Hippocampal formation (tissue), 2 donors: Measurements from ENCODE around the gene YIF1A.
"Not testable (repeated sequence)": the region's sequence is repeated elsewhere in the genome, so short reads cannot be mapped to it uniquely, and the experiment has no call there.

ENCODE experiments used
- DNase-seq, 2 donors: peaks; one replicate each; lab custom pipeline; 2025; lab: John Stamatoyannopoulos, UW

YIF1A gene

DNA sequence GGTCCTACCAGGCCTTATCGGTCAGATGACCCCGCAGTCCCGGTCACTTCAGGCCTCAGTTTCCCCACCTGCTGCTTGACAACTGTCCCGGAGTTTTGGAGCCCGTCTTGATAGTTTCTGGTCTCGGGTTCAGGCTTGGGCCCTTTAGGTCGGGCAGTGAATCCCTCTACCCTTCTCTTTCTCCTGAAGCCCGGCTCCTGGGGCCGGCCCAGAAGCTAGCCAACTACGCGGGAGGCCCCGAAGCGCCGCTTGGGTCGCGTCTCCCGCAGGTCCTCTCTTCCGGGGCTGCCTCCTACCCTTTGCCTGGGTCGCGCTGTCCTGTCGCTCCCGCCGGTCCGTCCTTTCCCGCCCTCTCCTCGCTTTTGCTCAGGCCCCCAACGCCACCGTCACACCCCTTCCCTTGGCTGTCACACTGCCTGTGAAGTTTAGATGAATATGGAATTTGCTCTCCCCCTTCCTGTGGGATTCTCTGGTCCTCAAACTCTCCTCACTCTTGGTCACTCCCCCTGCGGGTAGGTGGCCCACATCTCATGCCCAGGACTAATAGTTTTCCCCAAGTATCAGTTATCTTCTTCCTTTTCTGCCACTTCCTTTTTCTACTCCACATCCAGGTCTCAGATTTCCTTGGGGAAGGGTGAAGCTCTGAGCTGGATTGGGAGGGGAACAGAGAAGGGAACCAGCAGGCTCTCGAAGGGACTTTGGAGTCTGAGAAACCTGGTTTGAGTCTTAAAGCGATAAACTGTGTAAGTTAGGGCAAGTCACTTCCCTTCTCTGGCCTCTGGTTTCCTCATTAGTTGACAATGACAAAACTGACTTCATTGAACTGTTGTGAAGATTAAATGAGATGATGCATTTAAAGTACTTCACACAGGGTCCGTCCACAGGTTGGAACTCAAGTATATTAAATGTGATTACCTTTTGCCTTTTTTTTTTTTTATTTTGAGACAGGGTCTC lies 19.7 kb downstream of the YIF1A start:
- DNase-seq = no peak

DNA sequence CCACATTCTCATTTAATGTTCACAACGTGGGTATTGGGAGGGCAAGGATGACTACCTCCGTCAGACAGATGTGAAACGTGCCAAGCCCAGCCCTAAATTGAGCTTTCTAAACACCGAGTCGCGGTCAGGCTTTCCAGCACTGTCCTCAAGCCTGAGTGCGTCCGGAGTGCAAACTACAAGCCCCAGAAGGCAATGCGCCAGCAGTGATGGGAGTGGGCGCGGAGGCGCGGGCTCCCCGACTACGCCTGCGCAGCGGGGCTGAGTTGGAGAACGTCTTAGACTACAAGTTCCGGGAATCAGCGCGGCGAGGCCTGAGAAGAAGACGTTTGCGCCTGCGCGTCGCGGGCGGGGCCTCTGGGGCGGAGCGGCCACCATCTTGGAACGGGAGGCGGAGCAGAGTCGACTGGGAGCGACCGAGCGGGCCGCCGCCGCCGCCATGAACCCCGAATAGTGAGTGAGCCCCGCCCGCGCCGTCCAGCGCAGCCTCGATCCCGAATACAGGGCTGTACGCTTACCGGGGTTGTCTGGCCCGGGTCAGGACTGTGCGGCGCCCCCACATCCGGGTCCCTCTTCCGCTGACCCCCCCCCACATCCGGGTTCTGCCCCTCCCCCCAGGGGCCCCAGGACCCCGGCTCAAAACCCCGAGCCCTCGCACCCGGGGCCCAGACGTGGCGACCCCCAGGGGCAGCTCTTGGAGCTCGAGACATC lies 20.5 kb downstream of the YIF1A start, which contains the start of gene RAB1B:
RAB1B (plus strand) TSS at position 396 of the 708 bp plus-strand sequence; CDS start at position 437, 41 bp downstream.
- DNase-seq = peak; percentile 98 to 100

DNA sequence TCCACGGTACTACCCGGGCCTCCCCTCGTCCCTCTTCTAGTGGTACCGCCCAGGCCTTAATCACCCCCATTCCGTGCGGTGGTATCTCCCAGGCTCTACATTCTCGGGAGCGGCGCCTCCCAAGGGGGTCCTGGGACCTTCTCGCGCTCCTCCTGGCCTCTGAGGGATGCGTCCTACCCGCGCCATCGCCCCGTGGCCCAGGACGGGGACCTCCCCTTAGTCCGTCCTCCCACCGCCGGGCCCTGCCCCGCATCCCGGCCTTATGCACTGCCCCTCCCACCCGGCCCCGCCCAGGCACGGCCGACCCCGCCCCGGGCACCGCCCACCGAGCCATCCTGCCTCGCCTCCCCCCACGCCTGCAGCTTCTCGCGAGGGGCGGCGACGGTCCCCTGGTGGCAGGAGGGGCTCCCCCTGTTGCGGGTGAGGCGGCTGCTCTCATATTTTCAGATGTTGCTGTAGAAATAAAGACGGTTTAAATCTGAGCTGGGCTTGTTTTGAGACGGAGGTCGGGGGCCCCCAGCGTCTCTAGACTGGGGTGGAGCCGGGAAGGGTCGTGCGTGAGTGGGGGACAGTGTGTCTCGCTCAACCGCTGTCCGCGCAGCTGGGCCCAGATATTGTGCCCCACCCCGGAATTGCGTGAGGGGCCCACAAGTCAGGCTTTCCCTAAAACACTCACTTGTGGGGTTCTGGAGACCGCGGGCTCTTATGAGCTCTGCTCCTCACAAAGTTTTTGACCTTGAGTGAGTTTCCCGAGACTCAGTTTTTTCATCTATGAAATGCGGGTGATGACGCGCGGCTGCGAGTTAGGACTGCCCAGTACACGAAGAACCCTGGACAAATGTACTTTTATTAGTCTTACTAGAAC lies 21.3 kb downstream of the YIF1A start:
- peak; percentile 77 to 89 for DNase-seq

DNA sequence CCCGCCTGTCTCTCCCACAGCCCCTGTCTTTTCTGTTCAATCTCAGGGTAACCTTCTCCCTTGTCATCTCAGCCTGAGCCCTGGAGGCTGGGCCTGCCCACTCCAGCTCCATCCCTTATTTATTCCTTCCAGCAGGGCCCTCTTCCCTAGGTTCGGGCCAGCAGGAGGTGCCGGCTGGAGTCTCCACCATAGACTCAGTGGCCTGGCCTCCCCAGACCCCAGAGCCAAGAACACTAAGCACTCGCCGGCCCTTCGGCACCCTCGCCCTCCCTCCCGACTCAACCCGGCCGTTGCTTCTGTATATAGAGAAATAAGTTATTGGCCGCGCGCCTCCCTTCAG lies 21.9 kb downstream of the YIF1A start:
- DNase-seq = no peak

DNA sequence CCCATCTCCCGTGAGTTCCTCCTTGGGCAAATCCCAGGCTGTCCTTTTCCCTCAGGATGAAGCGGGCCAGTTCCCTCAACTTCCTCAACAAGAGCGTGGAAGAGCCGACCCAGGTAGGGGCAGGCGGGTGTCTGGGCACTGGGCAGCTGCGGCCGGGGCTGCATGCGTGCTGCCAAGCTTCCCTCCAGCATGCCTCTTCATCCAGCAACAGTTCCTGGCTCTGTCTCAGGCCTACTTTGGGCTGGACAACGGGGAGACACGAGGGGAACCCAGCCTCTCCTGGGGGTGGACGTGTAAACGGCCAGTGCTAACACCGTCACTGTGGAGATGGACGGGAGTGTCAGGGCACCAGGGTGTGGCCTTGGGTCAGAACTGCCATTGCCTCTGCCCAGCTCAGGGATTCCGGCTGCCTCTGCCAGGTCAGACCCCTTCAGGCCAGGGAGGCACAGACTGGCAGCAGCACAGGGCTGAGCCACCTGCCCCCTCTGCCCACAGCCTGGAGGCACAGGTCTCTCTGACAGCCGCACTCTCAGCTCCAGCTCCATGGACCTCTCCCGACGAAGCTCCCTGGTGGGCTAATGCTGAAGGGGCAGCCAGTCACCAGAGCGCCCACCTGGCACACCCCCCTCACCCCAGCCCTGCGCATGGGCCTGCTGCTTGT lies 22.4 kb downstream of the YIF1A start:
- DNase-seq = no peak

DNA sequence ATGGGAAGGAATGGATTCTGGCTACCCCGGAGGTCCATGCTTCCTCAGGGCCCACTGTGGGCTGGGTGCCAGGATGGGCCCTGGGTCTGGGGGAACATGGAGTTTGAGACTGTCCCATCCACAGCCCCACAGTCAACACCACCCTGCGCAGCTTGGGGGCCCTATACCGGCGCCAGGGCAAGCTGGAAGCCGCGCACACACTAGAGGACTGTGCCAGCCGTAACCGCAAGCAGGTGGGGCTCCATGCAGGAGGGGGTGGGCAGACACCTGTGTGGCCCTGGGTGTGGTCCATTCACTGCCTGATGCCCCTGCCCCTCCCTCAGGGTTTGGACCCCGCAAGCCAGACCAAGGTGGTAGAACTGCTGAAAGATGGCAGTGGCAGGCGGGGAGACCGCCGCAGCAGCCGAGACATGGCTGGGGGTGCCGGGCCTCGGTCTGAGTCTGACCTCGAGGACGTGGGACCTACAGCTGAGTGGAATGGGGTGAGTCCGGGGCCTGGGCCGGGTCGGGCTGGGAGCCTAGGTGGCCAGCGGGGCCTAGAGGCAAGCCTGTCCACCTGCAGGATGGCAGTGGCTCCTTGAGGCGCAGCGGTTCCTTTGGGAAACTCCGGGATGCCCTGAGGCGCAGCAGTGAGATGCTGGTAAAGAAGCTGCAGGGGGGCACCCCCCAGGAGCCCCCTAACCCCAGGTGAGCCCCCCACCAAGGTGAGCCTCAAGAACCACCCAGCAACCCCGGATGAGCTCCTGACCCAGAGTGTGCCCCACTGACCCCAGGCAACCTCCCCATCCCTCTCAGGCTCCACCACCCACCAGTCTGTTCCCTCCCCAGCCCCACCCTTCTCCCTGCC lies 23.2 kb downstream of the YIF1A start:
- DNase-seq = no peak

DNA sequence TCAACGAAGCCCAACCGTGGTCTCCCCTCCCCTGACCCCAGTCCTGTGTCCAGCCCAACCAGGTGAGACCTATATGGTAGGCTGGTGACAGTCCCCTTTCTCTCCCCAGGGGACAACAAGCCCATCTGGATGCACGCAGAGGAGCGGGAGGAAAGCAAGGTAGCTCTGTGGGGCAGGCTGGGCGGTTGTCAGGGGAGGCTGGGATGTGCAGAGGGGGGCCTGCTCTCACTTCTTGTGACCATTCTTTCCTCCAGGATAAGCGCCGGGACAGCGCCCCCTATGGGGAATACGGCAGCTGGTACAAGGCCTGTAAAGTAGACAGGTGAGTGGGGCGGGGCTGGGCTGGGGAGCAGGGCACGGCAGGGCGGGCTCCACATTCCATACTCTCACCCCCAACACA lies 24.0 kb downstream of the YIF1A start:
- no peak for DNase-seq

DNA sequence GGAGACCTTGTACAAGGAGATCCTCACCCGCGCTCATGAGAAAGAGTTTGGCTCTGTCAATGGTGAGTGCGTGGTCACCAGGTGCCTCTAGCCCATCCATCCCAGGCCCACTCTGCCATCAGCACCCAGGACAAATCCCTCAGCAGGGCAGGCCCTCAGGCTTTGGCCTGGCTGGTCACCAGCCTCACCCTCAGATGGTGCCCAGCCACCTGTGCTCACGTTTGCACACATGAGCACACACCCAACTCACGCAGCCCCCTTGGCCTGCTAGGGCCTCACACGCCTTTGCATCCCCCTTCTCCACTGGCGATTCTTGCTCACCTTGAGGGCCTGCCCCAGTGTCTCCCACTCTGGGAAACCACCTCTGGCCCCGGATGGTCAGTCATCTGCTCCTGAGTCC lies 24.6 kb downstream of the YIF1A start:
- DNase-seq = no peak

DNA sequence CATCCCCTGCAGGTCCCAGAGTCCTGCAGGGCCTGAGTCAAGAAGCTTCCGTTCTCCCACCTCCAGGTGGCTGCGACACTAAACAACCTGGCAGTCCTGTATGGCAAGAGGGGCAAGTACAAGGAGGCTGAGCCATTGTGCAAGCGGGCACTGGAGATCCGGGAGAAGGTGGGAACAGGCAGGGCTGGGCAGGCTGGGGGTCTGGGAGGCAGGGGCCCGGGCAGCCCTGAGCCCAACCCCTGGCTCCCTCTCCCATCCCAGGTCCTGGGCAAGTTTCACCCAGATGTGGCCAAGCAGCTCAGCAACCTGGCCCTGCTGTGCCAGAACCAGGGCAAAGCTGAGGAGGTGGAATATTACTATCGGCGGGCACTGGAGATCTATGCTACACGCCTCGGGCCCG lies 25.2 kb downstream of the YIF1A start:
- DNase-seq = no peak

DNA sequence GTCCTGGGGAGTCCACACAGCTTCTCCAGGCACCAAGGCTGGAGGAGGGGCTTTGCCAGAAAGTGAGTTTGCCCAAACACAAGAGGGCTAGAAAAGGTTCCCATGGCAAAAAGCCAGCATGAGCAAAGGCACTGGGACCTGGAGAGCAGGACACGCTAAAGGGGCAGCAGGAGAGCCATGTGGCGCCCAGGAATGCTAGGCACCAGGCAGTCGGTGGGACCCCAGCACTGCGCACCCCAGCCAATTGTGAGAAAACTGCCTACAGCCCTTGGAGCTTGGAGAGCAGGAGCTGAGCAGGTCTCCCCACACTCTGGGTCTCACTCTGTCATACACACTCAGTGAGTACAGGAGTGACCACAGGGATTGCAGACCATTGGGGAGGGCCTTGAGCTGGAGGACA lies 25.7 kb downstream of the YIF1A start:
- DNase-seq = no peak

DNA sequence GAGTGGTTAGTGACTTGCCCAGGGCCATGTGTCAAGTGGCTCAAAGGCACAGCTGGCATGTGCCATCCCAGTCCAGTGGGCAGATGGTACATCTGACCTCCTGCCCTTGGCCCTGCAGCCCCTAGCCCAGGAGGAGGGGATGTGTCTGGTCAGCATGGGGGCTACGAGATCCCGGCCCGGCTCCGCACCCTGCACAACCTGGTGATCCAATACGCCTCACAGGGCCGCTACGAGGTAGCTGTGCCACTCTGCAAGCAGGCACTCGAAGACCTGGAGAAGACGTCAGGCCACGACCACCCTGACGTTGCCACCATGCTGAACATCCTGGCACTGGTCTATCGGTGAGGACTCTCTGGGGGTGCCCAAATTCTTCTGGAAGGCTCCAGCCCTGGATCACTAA lies 26.2 kb downstream of the YIF1A start:
- DNase-seq = no peak

DNA sequence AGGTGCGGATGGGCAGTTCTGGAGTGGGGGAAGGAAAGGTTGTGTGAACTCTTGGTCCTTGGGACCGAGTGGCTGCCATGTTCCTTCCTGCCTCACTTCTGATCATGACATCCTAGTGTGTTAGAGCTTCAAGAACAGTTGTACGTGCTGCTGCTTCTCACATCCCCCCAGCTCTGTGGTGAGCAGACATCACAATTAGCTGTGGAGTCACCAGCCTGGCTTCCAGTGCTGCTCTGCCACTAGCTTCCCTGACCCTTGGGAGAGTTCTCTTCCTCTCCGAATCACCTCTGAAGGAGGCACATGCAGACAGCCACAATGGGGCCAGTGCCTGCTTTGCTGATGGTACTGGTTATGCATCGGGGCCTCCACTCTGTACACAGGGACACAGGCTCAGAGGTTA lies 26.8 kb downstream of the YIF1A start:
- no peak for DNase-seq

DNA sequence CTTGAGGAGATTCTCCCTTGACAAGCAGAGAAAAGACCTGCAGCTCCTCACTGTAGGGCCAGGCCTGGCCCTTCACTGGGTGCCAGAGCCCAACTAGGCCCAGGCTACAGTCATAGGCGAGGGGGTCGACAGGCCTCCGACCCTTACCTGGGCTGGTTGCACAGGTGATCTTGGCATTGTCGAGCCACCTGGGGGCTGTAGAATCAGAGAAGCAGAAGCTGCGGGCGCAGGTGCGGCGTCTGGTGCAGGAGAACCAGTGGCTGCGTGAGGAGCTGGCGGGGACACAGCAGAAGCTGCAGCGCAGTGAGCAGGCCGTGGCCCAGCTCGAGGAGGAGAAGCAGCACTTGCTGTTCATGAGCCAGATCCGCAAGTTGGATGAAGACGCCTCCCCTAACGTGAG lies 27.4 kb downstream of the YIF1A start:
- no peak for DNase-seq

DNA sequence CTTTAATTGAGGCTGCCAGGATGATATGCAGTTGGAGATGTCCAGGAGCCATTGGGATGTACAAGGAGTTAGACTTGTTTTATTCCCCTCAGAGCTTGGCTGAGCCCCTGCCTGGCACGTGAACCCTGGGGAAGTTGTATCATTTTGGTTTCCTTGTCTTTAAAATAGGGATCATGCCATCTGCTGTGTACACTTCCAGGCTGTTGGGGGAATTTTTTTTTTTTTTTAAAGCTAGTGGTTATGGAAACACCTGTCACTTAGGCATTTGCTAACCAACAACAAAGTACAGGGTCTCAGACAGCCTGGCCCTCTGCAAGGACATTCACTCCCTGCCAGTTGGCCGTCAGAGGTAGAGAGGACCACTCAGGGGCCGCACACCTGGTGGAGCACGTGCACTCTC lies 29.0 kb downstream of the YIF1A start:
- DNase-seq = no peak

DNA sequence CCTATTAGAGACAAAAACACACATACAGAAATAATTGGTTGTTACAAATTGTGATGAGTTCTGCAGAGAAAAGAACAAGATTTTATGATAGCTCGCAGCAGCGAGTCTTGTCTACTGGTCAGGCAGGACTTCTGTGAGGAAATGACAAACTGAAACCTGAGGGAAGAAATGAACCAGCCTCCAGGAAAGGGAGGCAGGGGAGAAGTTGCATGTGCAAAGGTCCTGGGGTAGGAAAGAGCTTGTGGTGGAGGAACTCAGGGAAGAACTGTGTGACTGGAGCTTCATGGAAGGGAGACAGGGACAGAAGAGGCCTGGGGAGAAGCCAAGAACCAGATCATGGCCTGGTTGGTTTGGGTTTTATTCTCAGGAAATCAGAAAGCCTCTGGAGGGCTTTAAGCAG lies 29.7 kb downstream of the YIF1A start:
- no peak for DNase-seq

DNA sequence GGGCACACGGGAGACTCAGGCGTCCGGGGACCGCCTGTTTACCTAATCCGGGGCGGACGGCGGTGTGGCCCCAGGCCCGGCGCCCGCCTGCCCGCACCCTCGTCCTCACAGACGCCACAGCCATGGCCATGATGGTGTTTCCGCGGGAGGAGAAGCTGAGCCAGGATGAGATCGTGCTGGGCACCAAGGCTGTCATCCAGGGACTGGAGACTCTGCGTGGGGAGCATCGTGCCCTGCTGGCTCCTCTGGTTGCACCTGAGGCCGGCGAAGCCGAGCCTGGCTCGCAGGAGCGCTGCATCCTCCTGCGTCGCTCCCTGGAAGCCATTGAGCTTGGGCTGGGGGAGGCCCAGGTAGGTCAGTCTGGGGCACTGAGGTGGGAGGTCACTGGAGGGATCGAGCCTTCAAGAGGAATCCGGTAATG lies 30.5 kb downstream of the YIF1A start:
- DNase-seq = no peak

DNA sequence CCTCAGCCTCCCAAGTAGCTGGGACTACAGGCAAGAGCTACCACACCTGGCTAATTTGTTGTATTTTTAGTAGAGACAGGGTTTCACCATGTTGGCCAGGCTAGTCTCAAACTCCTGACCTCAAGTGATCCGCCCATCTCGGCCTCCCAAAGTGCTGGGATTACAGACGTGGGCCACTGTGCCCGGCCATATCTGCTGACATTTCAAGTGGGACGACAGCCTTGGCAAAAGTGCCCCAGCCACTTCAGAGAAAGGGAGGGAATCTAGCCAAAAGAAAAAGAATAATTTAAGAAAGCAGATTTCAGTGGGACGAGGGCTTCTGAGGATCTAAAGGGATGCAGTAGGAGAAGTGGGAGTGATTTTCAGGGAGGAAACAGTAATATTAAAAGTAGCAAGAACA lies 35.9 kb downstream of the YIF1A start:
- DNase-seq = not testable (repeated sequence)

DNA sequence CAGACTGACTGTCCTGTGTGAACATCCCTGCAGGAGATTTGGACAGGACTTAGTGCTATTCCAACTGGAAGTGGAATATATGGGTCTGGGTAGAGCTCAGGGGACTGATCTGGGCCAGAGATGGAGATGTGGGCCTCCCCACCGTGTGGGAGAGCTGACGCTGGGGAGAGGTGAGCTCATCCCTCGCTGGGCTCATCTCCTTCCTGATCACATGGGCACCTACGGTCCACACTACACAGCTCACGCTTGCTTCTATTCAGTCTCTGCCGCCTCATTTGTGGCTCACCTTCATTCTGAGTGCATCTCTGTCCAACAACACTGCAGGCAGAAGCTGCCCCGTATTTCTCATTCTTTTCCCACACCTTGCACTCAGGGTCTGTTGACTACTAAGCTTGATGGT lies 37.1 kb downstream of the YIF1A start:
- DNase-seq = no peak

DNA sequence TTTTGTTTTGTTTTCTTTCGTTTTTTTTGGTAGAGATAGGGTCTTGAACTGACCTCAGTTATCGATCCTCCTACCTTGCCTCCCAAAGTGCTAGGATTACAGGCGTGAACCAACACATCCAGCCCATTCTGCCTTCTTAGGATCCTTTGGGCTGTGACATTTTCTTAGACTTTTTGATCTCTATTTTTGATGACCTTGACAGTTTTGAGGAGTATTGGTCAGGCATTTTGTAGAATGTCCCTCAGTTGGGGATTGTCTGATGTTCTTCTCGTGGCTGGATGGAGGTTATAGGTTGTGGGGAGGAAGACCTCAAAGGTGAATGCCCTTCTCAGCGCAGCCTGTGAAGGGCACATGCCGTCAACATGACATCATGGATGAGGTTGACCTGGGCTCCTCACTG lies 40.0 kb downstream of the YIF1A start:
- no peak for DNase-seq

DNA sequence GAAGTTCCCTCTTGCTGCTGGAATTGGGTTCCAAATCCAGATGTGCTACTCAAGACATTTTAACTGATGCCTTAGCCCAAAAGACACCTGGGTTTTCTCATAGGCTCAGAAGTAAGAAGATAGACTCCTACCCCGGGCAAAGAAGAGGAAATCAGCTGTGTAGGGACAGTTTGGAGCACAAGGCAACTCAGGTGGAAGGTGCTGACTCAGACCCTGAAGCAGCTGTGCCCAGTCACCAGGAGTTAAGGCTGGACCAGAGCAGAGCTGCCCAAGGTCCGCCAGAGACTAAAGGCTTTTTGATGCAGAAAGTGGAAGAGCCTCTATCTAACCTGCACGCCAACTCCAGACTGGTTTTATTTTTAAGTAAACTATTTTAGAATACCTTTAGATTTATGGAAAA lies 41.1 kb downstream of the YIF1A start:
- no peak for DNase-seq

DNA sequence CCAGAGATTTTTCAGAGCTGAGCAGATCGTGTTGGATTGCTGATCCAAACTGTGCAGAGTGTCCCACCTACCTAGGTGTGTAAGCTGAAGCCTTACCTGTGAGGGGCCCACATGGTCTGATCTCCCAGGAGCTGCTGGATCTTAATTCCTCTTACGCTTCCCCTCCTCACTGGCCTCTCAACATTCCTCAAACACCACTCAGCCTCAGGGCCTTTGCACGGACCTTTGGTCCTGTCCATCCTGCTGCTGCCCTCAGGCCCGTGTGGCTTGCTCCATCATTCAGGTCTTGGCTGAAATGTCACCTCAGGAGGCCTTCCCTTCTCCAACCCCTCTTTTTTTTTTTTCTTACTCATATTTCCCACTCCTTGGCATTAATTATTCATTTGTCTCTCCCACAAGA lies 41.6 kb downstream of the YIF1A start:
- DNase-seq = no peak
